CD4-positive, alpha-beta memory T cell (primary cell): Measurements from ENCODE around the gene NTNG1. TPM values are rescaled to one million over a fixed set of nuclear protein-coding genes. Genes with fewer than 3 reads are reported as not detected.
A peak's percentile ranks its signal among the peaks of the same experiment; 100 is the strongest.

ENCODE experiments used
- CTCF ChIA-PET: fragments of 350-600 bp; sonication (Branson Sonifier 250); formaldehyde crosslinking; loops from one replicate; lab custom pipeline; 2021; ENCODE audit warnings: inconsistent platforms; ENCODE audit not compliant: partially characterized antibody; lab: Charles Lee
- POLR2A ChIA-PET: fragments of 350-600 bp; sonication (Branson Sonifier 250); formaldehyde crosslinking; loops from one replicate; lab custom pipeline; 2021; ENCODE audit not compliant: partially characterized antibody; lab: Charles Lee
- DNase-seq, 5 donors: peaks; one replicate each; pipeline versions ENCODE4 v3.0.0 to v3.0.0-alpha.2; 2020 to 2022; ENCODE audit warnings: mixed read lengths in 1 of 5
- H3K27ac ChIP-seq: one replicate; pipeline ENCODE4 v1.7.0; 2013; ENCODE audit warnings: low read depth, low read length
- H3K27me3 ChIP-seq: 2 replicates; pipeline ENCODE4 v1.7.0; 2013; ENCODE audit warnings: mild to moderate bottlenecking, low read length, moderate library complexity; ENCODE audit not compliant: insufficient read depth
- H3K36me3 ChIP-seq: 2 replicates; pipeline ENCODE4 v1.7.0; 2013; ENCODE audit warnings: mild to moderate bottlenecking, low read length, moderate library complexity; ENCODE audit not compliant: insufficient read depth
- H3K4me1 ChIP-seq: 2 replicates; pipeline ENCODE4 v1.7.0; 2013; ENCODE audit warnings: mild to moderate bottlenecking, low read length, moderate library complexity; ENCODE audit not compliant: insufficient read depth
- H3K4me3 ChIP-seq, 2 donors: one replicate each; pipeline ENCODE4 v1.7.0; 2013; ENCODE audit warnings: low read length in 2 of 2, mild to moderate bottlenecking in 1 of 2
- H3K9me3 ChIP-seq, 2 donors: one replicate each; pipeline ENCODE4 v1.7.0; 2013; ENCODE audit warnings: low read length in 2 of 2, control low read depth in 1 of 2; ENCODE audit not compliant: control insufficient read depth in 1 of 2
- H3K27ac Mint-ChIP-seq, 7 donors: one replicate each; pipeline ENCODE4 v1.8.0; 2020 to 2021; ENCODE audit warnings: mixed read lengths in 7 of 7, mild to moderate bottlenecking in 6 of 7, inconsistent platforms in 3 of 7, moderate library complexity in 3 of 7
- H3K27me3 Mint-ChIP-seq, 2 donors: one replicate each; pipeline ENCODE4 v1.8.0; 2020 to 2021; ENCODE audit warnings: mixed read lengths in 2 of 2
- H3K36me3 Mint-ChIP-seq, 2 donors: one replicate each; pipeline ENCODE4 v1.8.0; 2020 to 2021; ENCODE audit warnings: mixed read lengths in 2 of 2, inconsistent platforms in 1 of 2, mild to moderate bottlenecking in 1 of 2
- H3K4me1 Mint-ChIP-seq, 4 donors: one replicate each; pipeline ENCODE4 v1.8.0; 2020 to 2021; ENCODE audit warnings: mixed read lengths in 4 of 4, mild to moderate bottlenecking in 1 of 4
- H3K4me3 Mint-ChIP-seq, 8 donors: one replicate each; pipeline ENCODE4 v1.8.0; 2020 to 2021; ENCODE audit warnings: mixed read lengths in 8 of 8, mild to moderate bottlenecking in 7 of 8, moderate library complexity in 6 of 8, inconsistent platforms in 3 of 8
- H3K9me3 Mint-ChIP-seq, 8 donors: one replicate each; pipeline ENCODE4 v1.8.0; 2020 to 2021; ENCODE audit warnings: mixed read lengths in 8 of 8, mild to moderate bottlenecking in 5 of 8, inconsistent platforms in 3 of 8, moderate library complexity in 1 of 8
- intact Hi-C: fragments of 100-400 bp; cut with micrococcal nuclease; formaldehyde crosslinking; loops from one replicate; pipeline ENCODE4 v1.15.1; 2023
- polyA plus RNA-seq, 2 donors: library from polyadenylated mRNA; unstranded; fragments of 300-500 nt; fragmentation: Illumina TruSeq; gene quantifications; one replicate each; pipeline ENCODE4 v1.2.3, GENCODE V29; 2021
- total RNA-seq, 2 experiments: library from RNA; stranded (reverse); gene quantifications; one replicate each; pipeline ENCODE4 v1.2.3, GENCODE V29; 2021

NTNG1 gene
- total and polyA plus RNA-seq, 4 experiments from 2014 or later = not detected

- CTCF ChIA-PET = no interaction called here
- no peaks in the 10 kb centered on the region for H3K27me3 Mint-ChIP-seq
- Histone ChIP-seq H3K4me3 (no peak overlapping the region), H3K9me3 (no peaks in the 10 kb centered on the region), H3K27ac (no peak overlapping the region), H3K27me3 (no peaks in the 10 kb centered on the region), H3K4me1 (no peaks in the 10 kb centered on the region), H3K36me3 (no peaks in the 10 kb centered on the region)
- DNase-seq = no peak
- intact Hi-C loops = no loop called here
- H3K4me1 Mint-ChIP-seq = no peaks in the 10 kb centered on the region
- no peak overlapping the region for H3K27ac Mint-ChIP-seq
- peaks cover 0 to 3% (median 0%) of the 10 kb centered on the region in 8 donors for H3K9me3 Mint-ChIP-seq
- H3K4me3 Mint-ChIP-seq = no peak overlapping the region
- POLR2A ChIA-PET = no interaction called here
- no peaks in the 10 kb centered on the region for H3K36me3 Mint-ChIP-seq
Observed at GRCh38 chr1:107264561-107264960, 123.7 kb downstream of the NTNG1 start.

GRCh38 chr1:107267489-107267888 is 126.7 kb downstream of the NTNG1 start:
- H3K9me3 Mint-ChIP-seq = no peaks in the 10 kb centered on the region

GRCh38 chr1:107272321-107272720 is 131.5 kb downstream of the NTNG1 start:
- ChIA-PET POLR2A (no interaction called here), CTCF (no interaction called here)
- DNase-seq = no peak
- Histone ChIP-seq H3K27me3 (no peaks in the 10 kb centered on the region), H3K9me3 (no peaks in the 10 kb centered on the region), H3K27ac (no peak overlapping the region), H3K4me3 (no peak overlapping the region), H3K4me1 (no peaks in the 10 kb centered on the region), H3K36me3 (no peaks in the 10 kb centered on the region)
- intact Hi-C loops = no loop called here
- H3K4me3 Mint-ChIP-seq = no peak overlapping the region
- peaks cover 0 to 5% (median under 1%) of the 10 kb centered on the region in 4 donors for H3K4me1 Mint-ChIP-seq
- H3K36me3 Mint-ChIP-seq = no peaks in the 10 kb centered on the region
- peaks cover 0 to 1% of the 10 kb centered on the region in 2 donors for H3K27me3 Mint-ChIP-seq
- H3K27ac Mint-ChIP-seq = no peak overlapping the region
- no peaks in the 10 kb centered on the region for H3K9me3 Mint-ChIP-seq

More at GRCh38 chr1:107267489-107267888, 126.7 kb downstream of the NTNG1 start:
- H3K27ac ChIP-seq = no peak overlapping the region
- no peak for DNase-seq
- no peaks in the 10 kb centered on the region for H3K27me3 ChIP-seq
- no peaks in the 10 kb centered on the region for H3K4me1 ChIP-seq
- H3K9me3 ChIP-seq = no peaks in the 10 kb centered on the region
- intact Hi-C loops = no loop called here
- no peaks in the 10 kb centered on the region for H3K36me3 Mint-ChIP-seq
- no peaks in the 10 kb centered on the region for H3K36me3 ChIP-seq
- ChIA-PET CTCF (no interaction called here), POLR2A (no interaction called here)
- H3K4me3 ChIP-seq = no peak overlapping the region
- H3K27ac Mint-ChIP-seq = no peak overlapping the region
- no peaks in the 10 kb centered on the region for H3K4me1 Mint-ChIP-seq
- no peaks in the 10 kb centered on the region for H3K27me3 Mint-ChIP-seq
- no peak overlapping the region for H3K4me3 Mint-ChIP-seq

- Histone ChIP-seq H3K27ac (no peak overlapping the region), H3K4me1 (no peaks in the 10 kb centered on the region), H3K4me3 (no peak overlapping the region), H3K9me3 (no peaks in the 10 kb centered on the region), H3K36me3 (no peaks in the 10 kb centered on the region), H3K27me3 (no peaks in the 10 kb centered on the region)
- POLR2A ChIA-PET = no interaction called here
- Mint-ChIP-seq H3K4me1 (peaks cover 0 to 5% (median under 1%) of the 10 kb centered on the region in 4 donors), H3K9me3 (no peaks in the 10 kb centered on the region), H3K36me3 (no peaks in the 10 kb centered on the region), H3K27ac (no peak overlapping the region), H3K27me3 (peaks cover 0 to 1% of the 10 kb centered on the region in 2 donors), H3K4me3 (no peak overlapping the region)
- CTCF ChIA-PET = interaction anchor here (0.8 kb wide), 1 partner anchor 12 kb away, joined by 3 read pairs; no protein-coding TSS in a partner anchor
- no peak for DNase-seq
- intact Hi-C loops = no loop called here
Observed at GRCh38 chr1:107273515-107273914, 132.7 kb downstream of the NTNG1 start.

- ChIA-PET CTCF (interaction anchor here (0.8 kb wide), 1 partner anchor 12 kb away, joined by 3 read pairs; no protein-coding TSS in a partner anchor), POLR2A (no interaction called here)
- Histone ChIP-seq H3K4me3 (no peak overlapping the region), H3K27ac (no peak overlapping the region), H3K27me3 (no peaks in the 10 kb centered on the region), H3K4me1 (no peaks in the 10 kb centered on the region), H3K9me3 (no peaks in the 10 kb centered on the region), H3K36me3 (no peaks in the 10 kb centered on the region)
- Mint-ChIP-seq H3K9me3 (no peaks in the 10 kb centered on the region), H3K4me1 (peaks cover 0 to 5% (median under 1%) of the 10 kb centered on the region in 4 donors), H3K27ac (peak overlapping the region in 1 of 7 donors; percentile 22), H3K36me3 (no peaks in the 10 kb centered on the region), H3K4me3 (no peak overlapping the region), H3K27me3 (peaks cover 0 to 1% of the 10 kb centered on the region in 2 donors)
- intact Hi-C loops = no loop called here
- DNase-seq = no peak
Observed at GRCh38 chr1:107274227-107274626, 133.4 kb downstream of the NTNG1 start.

DNA sequence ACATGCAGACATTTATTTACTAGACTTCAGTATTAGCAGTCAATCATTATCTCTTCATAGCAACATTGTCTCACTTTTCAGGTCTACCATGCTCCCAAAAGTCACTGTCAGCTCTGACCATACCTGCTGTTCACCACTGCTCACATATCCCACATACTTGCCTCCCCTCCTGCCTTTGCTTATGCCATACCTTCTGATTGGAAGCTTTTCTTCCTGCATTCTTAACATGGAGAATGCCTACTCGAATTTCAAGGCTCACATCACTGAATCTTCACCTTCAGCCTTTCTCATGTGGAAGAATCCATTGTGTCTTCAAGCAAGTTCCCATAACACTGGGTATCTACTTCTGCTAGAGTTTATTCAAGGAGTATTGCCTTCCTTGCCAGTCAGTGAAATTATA is 135.4 kb downstream of the NTNG1 start:
- DNase-seq = no peak
- ChIA-PET POLR2A (no interaction called here), CTCF (no interaction called here)
- Mint-ChIP-seq H3K36me3 (no peaks in the 10 kb centered on the region), H3K27me3 (peaks cover 0 to 1% of the 10 kb centered on the region in 2 donors), H3K9me3 (no peaks in the 10 kb centered on the region), H3K4me1 (peaks cover 0 to 5% (median under 1%) of the 10 kb centered on the region in 4 donors), H3K4me3 (no peak overlapping the region), H3K27ac (no peak overlapping the region)
- Histone ChIP-seq H3K36me3 (no peaks in the 10 kb centered on the region), H3K27ac (no peak overlapping the region), H3K27me3 (no peaks in the 10 kb centered on the region), H3K4me3 (no peak overlapping the region), H3K4me1 (no peaks in the 10 kb centered on the region), H3K9me3 (no peaks in the 10 kb centered on the region)
- intact Hi-C loops = no loop called here

DNA sequence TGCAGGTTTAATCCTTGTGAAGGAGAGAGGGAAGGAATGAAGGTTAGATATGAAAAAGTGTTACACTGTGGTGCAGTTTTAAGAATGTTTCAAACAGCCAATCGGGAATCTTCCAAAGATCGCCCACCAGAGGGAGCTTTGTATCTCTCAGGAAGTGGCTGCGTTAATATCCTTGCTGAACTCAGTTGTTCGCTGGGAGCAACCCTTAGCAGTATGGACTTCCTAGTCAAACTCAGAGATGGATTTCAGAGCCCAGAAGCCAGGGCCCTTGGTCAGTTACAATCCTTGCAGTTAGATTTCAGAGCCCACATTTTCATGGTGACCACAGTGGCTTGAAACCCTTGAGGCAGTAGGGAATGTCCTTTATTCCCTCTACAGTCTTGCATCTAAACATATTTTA is 136.2 kb downstream of the NTNG1 start:
- H3K4me1 Mint-ChIP-seq = peaks cover 0 to 5% (median under 1%) of the 10 kb centered on the region in 4 donors
- ChIA-PET CTCF (no interaction called here), POLR2A (no interaction called here)
- H3K36me3 Mint-ChIP-seq = no peaks in the 10 kb centered on the region
- intact Hi-C loops = no loop called here
- no peak overlapping the region for H3K4me3 Mint-ChIP-seq
- Histone ChIP-seq H3K9me3 (no peaks in the 10 kb centered on the region), H3K4me3 (no peak overlapping the region), H3K27me3 (no peaks in the 10 kb centered on the region), H3K27ac (no peak overlapping the region), H3K36me3 (no peaks in the 10 kb centered on the region), H3K4me1 (no peaks in the 10 kb centered on the region)
- H3K27ac Mint-ChIP-seq = peak overlapping the region in 1 of 7 donors; percentile 33
- no peaks in the 10 kb centered on the region for H3K9me3 Mint-ChIP-seq
- no peak for DNase-seq
- H3K27me3 Mint-ChIP-seq = peaks cover 0 to 1% of the 10 kb centered on the region in 2 donors

- no peaks in the 10 kb centered on the region for H3K9me3 ChIP-seq
- ChIA-PET CTCF (no interaction called here), POLR2A (no interaction called here)
- H3K4me1 Mint-ChIP-seq = no peaks in the 10 kb centered on the region
- H3K4me1 ChIP-seq = no peaks in the 10 kb centered on the region
- intact Hi-C loops = no loop called here
- no peaks in the 10 kb centered on the region for H3K36me3 Mint-ChIP-seq
- DNase-seq = no peak
- H3K9me3 Mint-ChIP-seq = no peaks in the 10 kb centered on the region
- no peaks in the 10 kb centered on the region for H3K36me3 ChIP-seq
- H3K27me3 ChIP-seq = no peaks in the 10 kb centered on the region
- H3K27ac ChIP-seq = no peak overlapping the region
- no peak overlapping the region for H3K27ac Mint-ChIP-seq
- H3K27me3 Mint-ChIP-seq = no peaks in the 10 kb centered on the region
- no peak overlapping the region for H3K4me3 ChIP-seq
- no peak overlapping the region for H3K4me3 Mint-ChIP-seq
Observed at GRCh38 chr1:107286125-107286524, 145.3 kb downstream of the NTNG1 start.
